Measurements from ENCODE around the gene AAK1. TPM values are rescaled to one million over a fixed set of nuclear protein-coding genes. Genes with fewer than 3 reads are reported as not detected.

AAK1 gene
- total RNA-seq, 1 experiment from 2014 or later, result 35.6 TPM

DNA sequence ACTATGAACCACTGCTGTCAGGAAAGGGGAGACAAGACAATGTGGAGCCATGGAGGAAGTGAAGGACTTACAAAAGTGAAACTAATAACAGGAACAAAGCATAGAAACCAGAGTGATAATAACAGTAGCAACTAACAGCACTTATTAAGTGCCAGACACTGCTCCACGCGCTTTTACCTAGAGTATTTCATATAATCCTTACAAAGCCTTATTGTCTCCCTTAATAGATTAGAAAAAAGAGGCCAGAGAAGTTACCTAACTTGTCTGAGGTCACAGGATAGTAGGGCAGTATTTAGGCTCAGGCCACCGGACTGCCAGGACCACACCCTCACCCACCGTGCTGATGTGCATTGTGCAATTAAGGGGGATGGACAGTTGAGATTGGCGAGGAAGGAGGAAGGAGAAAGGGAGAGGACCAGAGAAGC lies 107.7 kb downstream of the AAK1 start:
- H3K4me3 Mint-ChIP-seq, result no peak overlapping the region
- no peak for DNase-seq (ENCODE audit: low spot score)

DNA sequence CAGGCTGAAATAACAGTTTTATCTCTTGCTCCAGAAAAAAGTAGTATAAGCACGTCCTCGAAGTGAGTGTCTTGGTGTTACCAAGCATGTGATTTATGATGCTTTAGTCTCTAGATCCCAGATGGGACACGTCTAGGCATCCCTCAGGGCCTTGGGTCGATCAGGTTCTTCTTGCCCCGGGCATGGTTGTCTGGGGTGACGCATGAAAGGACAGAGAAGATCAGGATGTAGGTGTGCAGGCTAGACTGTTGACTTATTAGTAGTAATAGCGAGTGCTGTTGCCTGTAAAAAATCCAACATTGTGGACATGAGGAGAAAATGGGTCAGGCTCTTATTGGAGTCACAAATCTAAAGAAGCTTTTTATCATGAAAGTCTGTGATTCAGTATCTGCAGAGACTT lies 112.4 kb downstream of the AAK1 start:
- H3K36me3 Mint-ChIP-seq, result peaks cover 14% of the 10 kb centered on the region
- H3K9me3 Mint-ChIP-seq, result no peaks in the 10 kb centered on the region
- POLR2A ChIA-PET, result no interaction called here

More for the DNA sequence above, 107.7 kb downstream of the AAK1 start:
- peaks cover 10% of the 10 kb centered on the region for H3K36me3 Mint-ChIP-seq
- no peaks in the 10 kb centered on the region for H3K4me1 Mint-ChIP-seq
- no peak for ATAC-seq
- H3K27ac Mint-ChIP-seq, result no peak overlapping the region
- no peaks in the 10 kb centered on the region; the same call in 1 of the 2 replicates for H3K9me3 Mint-ChIP-seq
- H3K27me3 Mint-ChIP-seq (ENCODE audit: low read depth), result no peaks in the 10 kb centered on the region
- POLR2A ChIA-PET, result no interaction called here
- CTCF ChIA-PET, result no interaction called here
- TF ChIP-seq ZNF232 (CRISPR knock-in tag; IDR thresholded peaks at IDR 0.05) (no peak), ZNF317 (CRISPR knock-in tag; IDR thresholded peaks at IDR 0.05; ENCODE audit: borderline replicate concordance, low read depth) (no peak), ZNF219 (CRISPR knock-in tag; IDR thresholded peaks at IDR 0.05; ENCODE audit: borderline replicate concordance) (no peak), NFYB (CRISPR knock-in tag; conservative IDR thresholded peaks at IDR 0.05; ENCODE audit: low read depth) (no peak), RELA (CRISPR knock-in tag; IDR thresholded peaks at IDR 0.05; ENCODE audit: borderline replicate concordance) (no peak), ZNF423 (CRISPR knock-in tag; IDR thresholded peaks at IDR 0.05) (no peak), RORB (CRISPR knock-in tag; IDR thresholded peaks at IDR 0.05) (no peak), CREB1 (CRISPR knock-in tag; IDR thresholded peaks at IDR 0.05) (no peak), NR2C2 (CRISPR knock-in tag; IDR thresholded peaks at IDR 0.05) (no peak), ZNF121 (CRISPR knock-in tag; IDR thresholded peaks at IDR 0.05) (no peak)
- TF ChIP-seq, protein P1, sequence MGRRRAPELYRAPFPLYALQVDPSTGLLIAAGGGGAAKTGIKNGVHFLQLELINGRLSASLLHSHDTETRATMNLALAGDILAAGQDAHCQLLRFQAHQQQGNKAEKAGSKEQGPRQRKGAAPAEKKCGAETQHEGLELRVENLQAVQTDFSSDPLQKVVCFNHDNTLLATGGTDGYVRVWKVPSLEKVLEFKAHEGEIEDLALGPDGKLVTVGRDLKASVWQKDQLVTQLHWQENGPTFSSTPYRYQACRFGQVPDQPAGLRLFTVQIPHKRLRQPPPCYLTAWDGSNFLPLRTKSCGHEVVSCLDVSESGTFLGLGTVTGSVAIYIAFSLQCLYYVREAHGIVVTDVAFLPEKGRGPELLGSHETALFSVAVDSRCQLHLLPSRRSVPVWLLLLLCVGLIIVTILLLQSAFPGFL (CRISPR knock-in tag; IDR thresholded peaks at IDR 0.05; ENCODE audit: borderline replicate concordance), result no peak
- TF ChIP-seq, protein P2, sequence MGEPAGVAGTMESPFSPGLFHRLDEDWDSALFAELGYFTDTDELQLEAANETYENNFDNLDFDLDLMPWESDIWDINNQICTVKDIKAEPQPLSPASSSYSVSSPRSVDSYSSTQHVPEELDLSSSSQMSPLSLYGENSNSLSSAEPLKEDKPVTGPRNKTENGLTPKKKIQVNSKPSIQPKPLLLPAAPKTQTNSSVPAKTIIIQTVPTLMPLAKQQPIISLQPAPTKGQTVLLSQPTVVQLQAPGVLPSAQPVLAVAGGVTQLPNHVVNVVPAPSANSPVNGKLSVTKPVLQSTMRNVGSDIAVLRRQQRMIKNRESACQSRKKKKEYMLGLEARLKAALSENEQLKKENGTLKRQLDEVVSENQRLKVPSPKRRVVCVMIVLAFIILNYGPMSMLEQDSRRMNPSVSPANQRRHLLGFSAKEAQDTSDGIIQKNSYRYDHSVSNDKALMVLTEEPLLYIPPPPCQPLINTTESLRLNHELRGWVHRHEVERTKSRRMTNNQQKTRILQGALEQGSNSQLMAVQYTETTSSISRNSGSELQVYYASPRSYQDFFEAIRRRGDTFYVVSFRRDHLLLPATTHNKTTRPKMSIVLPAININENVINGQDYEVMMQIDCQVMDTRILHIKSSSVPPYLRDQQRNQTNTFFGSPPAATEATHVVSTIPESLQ (CRISPR knock-in tag; IDR thresholded peaks at IDR 0.05), result no peak
- TF ChIP-seq, protein P3, sequence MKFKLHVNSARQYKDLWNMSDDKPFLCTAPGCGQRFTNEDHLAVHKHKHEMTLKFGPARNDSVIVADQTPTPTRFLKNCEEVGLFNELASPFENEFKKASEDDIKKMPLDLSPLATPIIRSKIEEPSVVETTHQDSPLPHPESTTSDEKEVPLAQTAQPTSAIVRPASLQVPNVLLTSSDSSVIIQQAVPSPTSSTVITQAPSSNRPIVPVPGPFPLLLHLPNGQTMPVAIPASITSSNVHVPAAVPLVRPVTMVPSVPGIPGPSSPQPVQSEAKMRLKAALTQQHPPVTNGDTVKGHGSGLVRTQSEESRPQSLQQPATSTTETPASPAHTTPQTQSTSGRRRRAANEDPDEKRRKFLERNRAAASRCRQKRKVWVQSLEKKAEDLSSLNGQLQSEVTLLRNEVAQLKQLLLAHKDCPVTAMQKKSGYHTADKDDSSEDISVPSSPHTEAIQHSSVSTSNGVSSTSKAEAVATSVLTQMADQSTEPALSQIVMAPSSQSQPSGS (CRISPR knock-in tag; IDR thresholded peaks at IDR 0.05; ENCODE audit: borderline replicate concordance, low read depth), result no peak
- TF ChIP-seq, protein P4, sequence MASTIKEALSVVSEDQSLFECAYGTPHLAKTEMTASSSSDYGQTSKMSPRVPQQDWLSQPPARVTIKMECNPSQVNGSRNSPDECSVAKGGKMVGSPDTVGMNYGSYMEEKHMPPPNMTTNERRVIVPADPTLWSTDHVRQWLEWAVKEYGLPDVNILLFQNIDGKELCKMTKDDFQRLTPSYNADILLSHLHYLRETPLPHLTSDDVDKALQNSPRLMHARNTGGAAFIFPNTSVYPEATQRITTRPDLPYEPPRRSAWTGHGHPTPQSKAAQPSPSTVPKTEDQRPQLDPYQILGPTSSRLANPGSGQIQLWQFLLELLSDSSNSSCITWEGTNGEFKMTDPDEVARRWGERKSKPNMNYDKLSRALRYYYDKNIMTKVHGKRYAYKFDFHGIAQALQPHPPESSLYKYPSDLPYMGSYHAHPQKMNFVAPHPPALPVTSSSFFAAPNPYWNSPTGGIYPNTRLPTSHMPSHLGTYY (CRISPR knock-in tag; IDR thresholded peaks at IDR 0.05), result no peak
- TF ChIP-seq, protein P5, sequence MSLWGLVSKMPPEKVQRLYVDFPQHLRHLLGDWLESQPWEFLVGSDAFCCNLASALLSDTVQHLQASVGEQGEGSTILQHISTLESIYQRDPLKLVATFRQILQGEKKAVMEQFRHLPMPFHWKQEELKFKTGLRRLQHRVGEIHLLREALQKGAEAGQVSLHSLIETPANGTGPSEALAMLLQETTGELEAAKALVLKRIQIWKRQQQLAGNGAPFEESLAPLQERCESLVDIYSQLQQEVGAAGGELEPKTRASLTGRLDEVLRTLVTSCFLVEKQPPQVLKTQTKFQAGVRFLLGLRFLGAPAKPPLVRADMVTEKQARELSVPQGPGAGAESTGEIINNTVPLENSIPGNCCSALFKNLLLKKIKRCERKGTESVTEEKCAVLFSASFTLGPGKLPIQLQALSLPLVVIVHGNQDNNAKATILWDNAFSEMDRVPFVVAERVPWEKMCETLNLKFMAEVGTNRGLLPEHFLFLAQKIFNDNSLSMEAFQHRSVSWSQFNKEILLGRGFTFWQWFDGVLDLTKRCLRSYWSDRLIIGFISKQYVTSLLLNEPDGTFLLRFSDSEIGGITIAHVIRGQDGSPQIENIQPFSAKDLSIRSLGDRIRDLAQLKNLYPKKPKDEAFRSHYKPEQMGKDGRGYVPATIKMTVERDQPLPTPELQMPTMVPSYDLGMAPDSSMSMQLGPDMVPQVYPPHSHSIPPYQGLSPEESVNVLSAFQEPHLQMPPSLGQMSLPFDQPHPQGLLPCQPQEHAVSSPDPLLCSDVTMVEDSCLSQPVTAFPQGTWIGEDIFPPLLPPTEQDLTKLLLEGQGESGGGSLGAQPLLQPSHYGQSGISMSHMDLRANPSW (CRISPR knock-in tag; conservative IDR thresholded peaks at IDR 0.05; ENCODE audit: low read depth), result no peak

More for the DNA sequence above, 112.4 kb downstream of the AAK1 start:
- H3K27me3 Mint-ChIP-seq (ENCODE audit: low read depth), result no peaks in the 10 kb centered on the region
- H3K4me1 Mint-ChIP-seq, result no peaks in the 10 kb centered on the region
- CTCF ChIA-PET, result no interaction called here
- no peak for ATAC-seq
- DNase-seq (ENCODE audit: low spot score), result no peak
- H3K4me3 Mint-ChIP-seq, result no peak overlapping the region
- no peak overlapping the region for H3K27ac Mint-ChIP-seq
- TF ChIP-seq, protein P6, sequence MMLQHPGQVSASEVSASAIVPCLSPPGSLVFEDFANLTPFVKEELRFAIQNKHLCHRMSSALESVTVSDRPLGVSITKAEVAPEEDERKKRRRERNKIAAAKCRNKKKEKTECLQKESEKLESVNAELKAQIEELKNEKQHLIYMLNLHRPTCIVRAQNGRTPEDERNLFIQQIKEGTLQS (CRISPR knock-in tag; conservative IDR thresholded peaks at IDR 0.05), result no peak
- TF ChIP-seq ZNF138 (CRISPR knock-in tag; conservative IDR thresholded peaks at IDR 0.05) (no peak), CBFB (CRISPR knock-in tag; IDR thresholded peaks at IDR 0.05; ENCODE audit: low read depth) (no peak), GRHL2 (CRISPR knock-in tag; IDR thresholded peaks at IDR 0.05; ENCODE audit: insufficient replicate concordance, severe bottlenecking) (no peak), ESRRA (CRISPR knock-in tag; IDR thresholded peaks at IDR 0.05; ENCODE audit: borderline replicate concordance) (no peak), NFYB (CRISPR knock-in tag; conservative IDR thresholded peaks at IDR 0.05; ENCODE audit: low read depth) (no peak), ATF1 (CRISPR knock-in tag; IDR thresholded peaks at IDR 0.05) (no peak)
- TF ChIP-seq, protein P7, sequence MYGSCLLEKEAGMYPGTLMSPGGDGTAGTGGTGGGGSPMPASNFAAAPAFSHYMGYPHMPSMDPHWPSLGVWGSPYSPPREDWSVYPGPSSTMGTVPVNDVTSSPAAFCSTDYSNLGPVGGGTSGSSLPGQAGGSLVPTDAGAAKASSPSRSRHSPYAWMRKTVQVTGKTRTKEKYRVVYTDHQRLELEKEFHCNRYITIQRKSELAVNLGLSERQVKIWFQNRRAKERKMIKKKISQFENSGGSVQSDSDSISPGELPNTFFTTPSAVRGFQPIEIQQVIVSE (CRISPR knock-in tag; IDR thresholded peaks at IDR 0.05; ENCODE audit: borderline replicate concordance), result no peak
